Measurements from ENCODE around the gene CD3G.

DNA sequence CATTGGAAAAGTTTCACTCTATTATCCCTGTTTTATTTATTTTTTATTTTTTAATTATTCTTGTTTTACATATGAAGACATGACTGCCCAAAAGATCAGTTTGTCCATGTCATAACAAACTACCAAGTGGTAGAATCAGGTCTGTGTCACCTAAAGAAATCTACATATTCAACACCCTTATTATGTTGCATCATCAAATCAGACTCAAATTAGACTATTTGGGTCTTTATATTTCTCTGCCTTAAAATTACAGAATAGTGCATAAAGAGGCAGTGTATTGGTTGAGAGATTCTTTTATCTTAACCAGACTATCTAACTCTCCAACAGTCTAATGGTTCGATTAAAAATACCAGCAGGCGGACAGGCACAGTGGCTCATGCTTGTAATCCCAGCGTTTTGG lies 38.8 kb downstream of the CD3G start:
- TF ChIP-seq POLR2A (IDR thresholded peaks at IDR 0.05): no peak
- TF ChIP-seq, protein P1, sequence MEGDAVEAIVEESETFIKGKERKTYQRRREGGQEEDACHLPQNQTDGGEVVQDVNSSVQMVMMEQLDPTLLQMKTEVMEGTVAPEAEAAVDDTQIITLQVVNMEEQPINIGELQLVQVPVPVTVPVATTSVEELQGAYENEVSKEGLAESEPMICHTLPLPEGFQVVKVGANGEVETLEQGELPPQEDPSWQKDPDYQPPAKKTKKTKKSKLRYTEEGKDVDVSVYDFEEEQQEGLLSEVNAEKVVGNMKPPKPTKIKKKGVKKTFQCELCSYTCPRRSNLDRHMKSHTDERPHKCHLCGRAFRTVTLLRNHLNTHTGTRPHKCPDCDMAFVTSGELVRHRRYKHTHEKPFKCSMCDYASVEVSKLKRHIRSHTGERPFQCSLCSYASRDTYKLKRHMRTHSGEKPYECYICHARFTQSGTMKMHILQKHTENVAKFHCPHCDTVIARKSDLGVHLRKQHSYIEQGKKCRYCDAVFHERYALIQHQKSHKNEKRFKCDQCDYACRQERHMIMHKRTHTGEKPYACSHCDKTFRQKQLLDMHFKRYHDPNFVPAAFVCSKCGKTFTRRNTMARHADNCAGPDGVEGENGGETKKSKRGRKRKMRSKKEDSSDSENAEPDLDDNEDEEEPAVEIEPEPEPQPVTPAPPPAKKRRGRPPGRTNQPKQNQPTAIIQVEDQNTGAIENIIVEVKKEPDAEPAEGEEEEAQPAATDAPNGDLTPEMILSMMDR (IDR thresholded peaks at IDR 0.05): no peak

Measured in heart left ventricle (tissue), 13 donors.